Suprapubic skin (tissue), 4 donors: ENCODE measurements around the gene ITIH1.

ENCODE experiments used
- CTCF ChIP-seq, 2 donors: fragments of 200-600 bp in 1 of 2; fragments of 450-650 bp in 1 of 2; sonication (generic) in 1 of 2; IDR thresholded peaks; one replicate each; pipeline ENCODE4 v1.5.1; 2016 to 2019; ENCODE audit warnings: antibody characterized with exemption in 2 of 2, mild to moderate bottlenecking in 1 of 2, moderate library complexity in 1 of 2
- EP300 ChIP-seq: sonication (generic); formaldehyde crosslinking; IDR thresholded peaks from one replicate; pipeline ENCODE4 v1.6.1; 2017; ENCODE audit warnings: antibody characterized with exemption
- POLR2AphosphoS5 ChIP-seq, 3 donors: sonication (generic); formaldehyde crosslinking; IDR thresholded peaks; one replicate each; pipeline ENCODE4 v1.6.1; 2017; ENCODE audit warnings: antibody characterized with exemption in 3 of 3

GRCh38 chr3:52784021-52784621 is 6.7 kb downstream of the ITIH1 start:
- TF ChIP-seq CTCF (IDR thresholded peaks at IDR 0.05), result no peak
- TF ChIP-seq POLR2AphosphoS5 (IDR thresholded peaks at IDR 0.05), result no peak
- TF ChIP-seq EP300, result no peak
